ENCODE results near the gene NCEH1.
A peak's percentile ranks its signal among the peaks of the same experiment; 100 is the strongest.
"Not testable (repeated sequence)": the region's sequence is repeated elsewhere in the genome, so short reads cannot be mapped to it uniquely, and the experiment has no call there.

NCEH1 gene

GRCh38 chr3:172750069-172750367 is 39.2 kb upstream of the NCEH1 start:
- no peak for DNase-seq (ENCODE audit: low read depth)
- no peak for TF ChIP-seq CTCF (IDR thresholded peaks at IDR 0.05; ENCODE audit: insufficient read depth, low read depth, low read length, missing control alignments)
- peak overlapping the region; percentile 58 for H3K4me3 ChIP-seq (ENCODE audit: low read depth, low read length)

- DNase-seq (ENCODE audit: low read depth) = no peak
- peak overlapping the region; percentile 58; the same call in 1 of the 2 replicates for H3K4me3 ChIP-seq (ENCODE audit: low read depth, low read length)
- TF ChIP-seq CTCF (IDR thresholded peaks at IDR 0.05; ENCODE audit: insufficient read depth, low read depth, low read length, missing control alignments) = no peak
Measured at GRCh38 chr3:172749230-172749965, 38.5 kb upstream of the NCEH1 start.

- DNase-seq (ENCODE audit: low read depth) = no peak
- no peak for TF ChIP-seq CTCF (IDR thresholded peaks at IDR 0.05; ENCODE audit: insufficient read depth, low read depth, low read length, missing control alignments)
- no peak overlapping the region for H3K4me3 ChIP-seq (ENCODE audit: low read depth, low read length)
Measured at GRCh38 chr3:172746475-172746874, 35.6 kb upstream of the NCEH1 start.

- H3K4me3 ChIP-seq (ENCODE audit: low read depth, low read length) = no peak overlapping the region
- no peak for DNase-seq (ENCODE audit: low read depth)
- no peak for TF ChIP-seq CTCF (IDR thresholded peaks at IDR 0.05; ENCODE audit: insufficient read depth, low read depth, low read length, missing control alignments)
Measured at GRCh38 chr3:172739462-172739861, 28.6 kb upstream of the NCEH1 start.

- DNase-seq (ENCODE audit: low read depth) = no peak
- no peak overlapping the region for H3K4me3 ChIP-seq (ENCODE audit: low read depth, low read length)
- no peak for TF ChIP-seq CTCF (IDR thresholded peaks at IDR 0.05; ENCODE audit: insufficient read depth, low read depth, low read length, missing control alignments)
Measured at GRCh38 chr3:172735014-172735413, 24.1 kb upstream of the NCEH1 start.

GRCh38 chr3:172726380-172726779 is 15.5 kb upstream of the NCEH1 start:
- H3K4me3 ChIP-seq (ENCODE audit: low read depth, low read length) = no peak overlapping the region
- DNase-seq (ENCODE audit: low read depth) = no peak
- no peak for TF ChIP-seq CTCF (IDR thresholded peaks at IDR 0.05; ENCODE audit: insufficient read depth, low read depth, low read length, missing control alignments)

GRCh38 chr3:172722536-172723040 is 11.7 kb upstream of the NCEH1 start:
- DNase-seq (ENCODE audit: low read depth); H3K4me3 ChIP-seq (ENCODE audit: low read depth, low read length): not testable (repeated sequence)
